Thoracic aorta (tissue), 2 donors: ENCODE measurements around the gene ZEB2. TPM values are rescaled to one million over a fixed set of nuclear protein-coding genes. Genes with fewer than 3 reads are reported as not detected.

Source experiments
- ATAC-seq: fragments of 150-250 bp; one replicate; pipeline ENCODE4 v1.8.0; 2017; ENCODE audit warnings: low read depth; ENCODE audit not compliant: insufficient number of reproducible peaks, low FRiP score
- DNase-seq: peaks from one replicate; pipeline ENCODE4 v3.0.0-alpha.2; 2020; ENCODE audit warnings: low spot score
- H3K27ac ChIP-seq, 2 donors: fragments of 200-600 bp; sonication (generic); 1 replicate in 1 of 2; 2 replicates in 1 of 2; pipeline ENCODE4 v1.5.1; 2016; ENCODE audit warnings: mild to moderate bottlenecking in 2 of 2, moderate library complexity in 2 of 2
- H3K27me3 ChIP-seq: fragments of 200-600 bp; sonication (generic); replicated peaks from 2 replicates; pipeline ENCODE4 v1.6.0; 2016; ENCODE audit warnings: mild to moderate bottlenecking; ENCODE audit not compliant: insufficient read depth
- H3K36me3 ChIP-seq: fragments of 200-600 bp; sonication (generic); one replicate; pipeline ENCODE4 v1.5.1; 2016
- H3K4me1 ChIP-seq, 2 donors: fragments of 200-600 bp; sonication (generic); 1 replicate in 1 of 2; 2 replicates in 1 of 2; pipeline versions ENCODE4 v1.5.1 to v1.6.0; 2016; ENCODE audit warnings: low read depth in 2 of 2, mild to moderate bottlenecking in 1 of 2; ENCODE audit not compliant: control insufficient read depth in 1 of 2
- H3K4me3 ChIP-seq: fragments of 200-600 bp; sonication (generic); 2 replicates; pipeline ENCODE4 v1.5.1; 2016; ENCODE audit warnings: mild to moderate bottlenecking
- H3K9me3 ChIP-seq: fragments of 200-600 bp; sonication (generic); 2 replicates; pipeline ENCODE4 v1.5.1; 2016
- CTCF ChIP-seq: fragments of 200-600 bp; sonication (generic); IDR thresholded peaks from one replicate; pipeline ENCODE4 v1.5.1; 2019; ENCODE audit warnings: antibody characterized with exemption
- total RNA-seq, 2 donors: library from RNA; depleted of rRNA; stranded (reverse); fragments of >200 nt; gene quantifications; one replicate each; pipeline versions ENCODE4 v1.1.0 to v1.2.3, GENCODE V29; 2016

The ZEB2 gene
- total RNA-seq, 2 donors from 2014 or later: 122 to 190 TPM

GRCh38 chr2:144404586-144405314, 115.2 kb downstream of the ZEB2 start:
- no peak overlapping the region for H3K27ac ChIP-seq

GRCh38 chr2:144403933-144404332, 116.0 kb downstream of the ZEB2 start:
- Histone ChIP-seq H3K27me3 (no peaks in the 10 kb centered on the region), H3K4me3 (no peak overlapping the region), H3K4me1 (no peaks in the 10 kb centered on the region), H3K36me3 (peaks cover 18% of the 10 kb centered on the region), H3K27ac (no peak overlapping the region), H3K9me3 (no peaks in the 10 kb centered on the region)
- no peak for TF ChIP-seq CTCF
- no peak for DNase-seq
- no peak for ATAC-seq

More at GRCh38 chr2:144404586-144405314, 115.2 kb downstream of the ZEB2 start:
- no peak for TF ChIP-seq CTCF
- DNase-seq (no peak), ATAC-seq (no peak)
- Histone ChIP-seq H3K4me3 (no peak overlapping the region), H3K9me3 (no peaks in the 10 kb centered on the region), H3K27me3 (no peaks in the 10 kb centered on the region), H3K4me1 (no peaks in the 10 kb centered on the region), H3K36me3 (peaks cover 11% of the 10 kb centered on the region)

GRCh38 chr2:144402251-144402650, 117.7 kb downstream of the ZEB2 start:
- no peak for TF ChIP-seq CTCF
- Histone ChIP-seq H3K27me3 (no peaks in the 10 kb centered on the region), H3K4me1 (no peaks in the 10 kb centered on the region), H3K9me3 (no peaks in the 10 kb centered on the region), H3K4me3 (no peak overlapping the region), H3K36me3 (peaks cover 25% of the 10 kb centered on the region), H3K27ac (no peak overlapping the region)
- ATAC-seq (no peak), DNase-seq (no peak)

- Histone ChIP-seq H3K27me3 (no peaks in the 10 kb centered on the region), H3K9me3 (no peaks in the 10 kb centered on the region), H3K36me3 (peaks cover 27% of the 10 kb centered on the region), H3K4me3 (no peak overlapping the region), H3K27ac (no peak overlapping the region), H3K4me1 (no peaks in the 10 kb centered on the region)
- ATAC-seq (no peak), DNase-seq (no peak)
- no peak for TF ChIP-seq CTCF
Measured at GRCh38 chr2:144401036-144401435, 118.9 kb downstream of the ZEB2 start.

- ATAC-seq: no peak
- TF ChIP-seq CTCF: no peak
Measured at GRCh38 chr2:144396318-144396717, 123.6 kb downstream of the ZEB2 start.

More at GRCh38 chr2:144396318-144396717, 123.6 kb downstream of the ZEB2 start:
- Histone ChIP-seq H3K27me3 (no peaks in the 10 kb centered on the region), H3K36me3 (peaks cover 36% of the 10 kb centered on the region), H3K4me3 (no peak overlapping the region), H3K9me3 (no peaks in the 10 kb centered on the region), H3K27ac (no peak overlapping the region), H3K4me1 (peaks cover 0 to 6% of the 10 kb centered on the region in 2 donors)
- DNase-seq: no peak
